ENCODE results near the gene SPECC1L.

Gene SPECC1L

DNA sequence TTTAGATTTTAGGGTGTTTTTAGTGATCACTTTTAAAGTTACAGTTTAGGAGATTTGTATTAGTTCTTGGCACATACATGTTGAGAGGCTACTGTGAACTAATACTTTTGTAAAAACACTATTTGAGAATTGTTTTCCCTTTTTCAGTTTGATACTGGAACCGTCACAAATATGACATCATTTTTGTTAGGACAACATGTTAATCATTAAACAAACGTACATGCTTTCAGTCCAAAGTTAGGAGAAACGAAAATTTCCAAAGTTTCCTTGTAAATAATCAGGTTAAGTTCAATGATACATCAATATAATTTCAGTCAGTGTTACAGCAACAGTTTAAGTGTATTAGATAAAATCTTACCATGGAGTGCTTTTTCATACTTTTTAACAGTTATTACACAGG is 53.1 kb downstream of the SPECC1L start:
- no peak for DNase-seq

DNA sequence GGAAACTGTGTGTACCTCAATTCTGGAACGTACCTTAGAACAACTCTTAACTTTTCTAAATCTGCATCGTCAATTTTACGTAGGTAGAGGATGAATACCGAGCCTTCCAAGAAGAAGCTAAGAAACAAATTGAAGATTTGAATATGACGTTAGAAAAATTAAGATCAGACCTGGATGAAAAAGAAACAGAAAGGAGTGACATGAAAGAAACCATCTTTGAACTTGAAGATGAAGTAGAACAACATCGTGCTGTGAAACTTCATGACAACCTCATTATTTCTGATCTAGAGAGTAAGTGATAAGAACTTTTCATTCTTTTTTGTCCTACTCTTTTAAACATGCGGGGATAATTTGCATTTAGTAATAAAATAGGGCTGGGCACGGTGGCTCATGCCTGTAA is 53.5 kb downstream of the SPECC1L start:
- DNase-seq: no peak

DNA sequence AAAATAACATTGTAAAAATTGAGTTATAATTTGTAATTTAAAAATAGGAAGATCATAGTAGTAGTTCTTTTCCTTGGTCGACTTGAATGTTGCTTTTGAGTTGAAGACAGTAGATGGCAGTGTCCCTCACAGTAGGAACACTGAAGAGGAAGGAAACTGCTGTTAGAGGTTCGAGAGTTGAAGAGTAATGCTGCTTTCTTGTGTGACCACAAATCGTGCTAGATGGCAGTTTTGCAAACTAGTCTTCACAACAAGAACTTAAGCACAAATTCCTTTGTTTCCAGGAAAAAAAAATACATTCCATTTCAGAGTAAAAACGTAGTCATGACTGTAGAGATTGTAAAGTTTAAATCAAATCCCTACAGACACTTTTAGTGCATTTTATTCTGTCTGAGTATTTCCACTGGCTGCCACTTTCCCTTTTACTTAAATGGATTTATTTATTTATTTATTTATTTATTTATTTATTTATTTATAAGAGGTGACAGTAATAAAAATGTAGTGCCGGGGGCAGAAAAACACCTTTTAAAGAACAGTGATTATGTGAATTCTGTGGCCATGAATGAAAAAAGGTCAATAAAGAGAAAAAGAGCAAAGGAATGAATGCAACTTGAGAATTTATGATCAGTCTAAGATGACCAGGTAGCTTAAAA is 54.6 kb downstream of the SPECC1L start:
- DNase-seq: peak in 1 of 5 experiments; percentile 89

DNA sequence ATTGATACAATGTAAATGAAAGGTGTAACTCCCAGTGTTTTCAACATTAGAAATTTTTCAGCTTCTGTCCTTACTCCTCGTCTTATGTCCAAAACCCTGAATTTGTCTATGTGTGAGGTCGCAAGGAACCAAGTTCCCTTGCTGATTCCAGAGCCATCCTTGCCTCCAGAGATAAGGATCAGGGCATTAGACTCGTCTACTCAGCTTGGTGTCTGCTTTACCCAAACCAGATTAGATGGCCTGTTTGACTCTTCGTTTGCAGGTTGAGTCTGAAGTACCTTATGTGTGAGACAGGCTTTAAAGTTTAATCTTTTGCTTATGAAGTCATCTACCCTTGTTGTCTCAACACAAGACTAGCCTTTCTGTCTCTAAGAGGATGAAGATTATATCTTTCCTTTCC is 55.6 kb downstream of the SPECC1L start:
- DNase-seq: peak in 1 of 5 experiments; percentile 25

DNA sequence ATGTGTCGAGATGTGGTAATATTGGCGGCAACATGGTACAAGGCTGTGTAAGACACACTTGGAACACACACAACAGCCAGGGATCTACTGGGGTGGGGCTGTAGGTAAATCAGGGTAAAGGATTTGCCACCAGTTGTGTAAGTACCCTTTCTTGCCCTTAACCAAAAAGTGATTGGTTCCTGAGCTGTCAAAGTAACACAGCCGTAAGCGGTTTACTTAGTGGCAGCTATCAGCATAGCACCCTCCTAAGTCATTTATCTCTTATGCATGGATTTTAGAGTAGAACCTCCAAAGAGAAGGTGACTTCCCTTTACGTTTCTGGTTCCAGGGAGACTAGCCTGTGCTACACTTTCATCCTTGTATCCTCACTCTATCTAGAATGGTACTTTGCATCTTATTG is 57.2 kb downstream of the SPECC1L start:
- DNase-seq: peak in 1 of 5 experiments; percentile 22

DNA sequence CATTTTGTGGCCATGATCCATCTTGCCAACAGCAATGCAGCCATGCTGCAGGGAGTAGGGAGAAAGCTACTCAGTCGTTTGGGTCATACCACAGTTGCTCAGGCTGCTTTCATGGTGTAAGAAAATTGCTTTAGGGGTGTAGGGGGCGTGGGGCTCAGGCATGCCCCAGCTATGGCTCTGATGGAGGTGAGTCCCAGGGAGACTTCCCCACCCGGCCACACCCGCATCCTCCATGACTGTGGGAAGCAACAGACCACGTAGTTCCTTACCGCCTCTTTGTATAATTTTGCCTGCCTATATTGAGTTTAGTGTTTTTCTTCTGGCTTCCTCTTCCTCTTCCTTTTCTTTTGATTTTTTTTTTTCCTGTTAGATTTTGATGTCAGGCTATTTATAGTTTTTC is 58.8 kb downstream of the SPECC1L start:
- DNase-seq: no peak

DNA sequence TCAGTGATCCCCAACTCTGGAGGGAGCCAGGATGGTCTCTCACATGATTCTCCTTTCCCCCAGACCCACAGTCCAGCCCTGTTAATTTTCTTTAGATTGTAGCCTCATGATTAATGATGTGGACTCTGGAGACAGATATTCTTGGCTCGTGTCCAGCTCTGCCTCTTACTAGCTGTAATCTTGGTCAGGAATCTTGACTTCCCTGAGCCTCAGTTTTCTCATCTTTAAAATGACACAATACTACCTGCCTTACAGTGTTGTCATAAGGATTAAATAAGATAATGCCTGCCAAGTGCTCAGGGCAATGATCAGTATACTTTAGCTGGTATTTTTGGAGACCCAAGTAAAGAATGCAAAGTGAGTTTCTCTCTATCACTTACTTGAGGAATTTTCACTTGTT is 60.0 kb downstream of the SPECC1L start:
- no peak for DNase-seq

DNA sequence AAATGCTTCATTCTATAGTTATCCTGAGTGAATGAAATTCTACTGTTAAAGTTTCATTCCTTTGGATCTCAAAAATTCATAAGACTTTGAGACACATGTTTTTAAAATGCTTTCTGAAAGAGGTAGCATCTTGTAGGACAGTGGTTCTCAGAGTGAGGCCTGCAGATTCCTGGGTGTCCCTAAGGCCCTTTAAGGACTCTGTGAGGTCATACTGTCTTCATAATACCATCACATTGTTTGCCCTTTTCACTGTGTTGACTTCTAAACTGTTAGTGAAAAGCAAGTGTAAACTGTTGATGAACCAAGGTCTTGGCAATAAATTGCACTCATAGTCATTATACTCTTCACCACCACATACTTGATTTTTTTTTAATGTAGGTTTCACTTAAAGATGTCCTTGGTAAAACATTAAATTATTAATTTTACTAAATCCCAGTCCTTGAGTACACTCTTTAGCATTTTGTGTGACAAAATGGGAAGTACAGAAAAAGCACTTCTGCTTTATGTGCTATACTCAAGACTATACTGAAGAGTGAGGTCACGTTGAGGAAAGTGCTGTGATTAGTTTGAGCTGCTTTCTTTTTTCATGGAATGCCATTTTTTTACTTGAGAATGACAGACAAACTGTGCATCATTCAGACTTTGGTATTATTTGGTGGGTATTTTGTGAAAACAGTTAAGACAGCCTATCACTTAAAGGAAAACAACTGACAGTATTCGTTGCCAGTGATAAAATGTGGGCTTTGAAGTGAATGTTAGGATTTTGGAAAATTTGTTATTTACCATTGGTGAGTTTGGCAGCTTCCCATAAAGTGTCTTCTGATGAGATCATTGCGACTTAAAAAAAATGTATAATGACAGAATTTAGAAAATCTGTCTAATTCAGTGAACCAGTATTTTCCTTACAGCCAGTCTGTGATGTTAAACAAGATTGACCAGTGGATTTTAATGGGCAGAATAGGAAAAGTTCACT is 61.1 kb downstream of the SPECC1L start:
- DNase-seq: no peak

DNA sequence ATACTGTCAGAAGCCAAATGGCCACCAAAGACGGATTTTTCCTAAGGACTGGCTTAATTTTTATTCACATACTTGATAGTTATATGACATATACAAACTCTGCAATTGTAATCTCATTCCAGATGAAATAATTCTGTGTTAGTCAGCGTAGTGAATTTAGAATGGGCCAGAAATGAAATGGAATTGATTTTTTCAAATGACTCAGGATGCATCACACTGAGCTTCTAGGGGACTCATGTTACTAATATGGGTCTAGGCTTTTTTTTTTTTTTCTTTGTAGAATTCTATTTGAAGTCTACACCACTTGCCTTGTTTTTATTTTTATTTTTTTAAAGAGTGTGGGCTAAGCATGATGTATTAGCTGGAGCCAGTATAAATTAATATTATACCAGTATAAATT is 62.7 kb downstream of the SPECC1L start:
- no peak for DNase-seq

DNA sequence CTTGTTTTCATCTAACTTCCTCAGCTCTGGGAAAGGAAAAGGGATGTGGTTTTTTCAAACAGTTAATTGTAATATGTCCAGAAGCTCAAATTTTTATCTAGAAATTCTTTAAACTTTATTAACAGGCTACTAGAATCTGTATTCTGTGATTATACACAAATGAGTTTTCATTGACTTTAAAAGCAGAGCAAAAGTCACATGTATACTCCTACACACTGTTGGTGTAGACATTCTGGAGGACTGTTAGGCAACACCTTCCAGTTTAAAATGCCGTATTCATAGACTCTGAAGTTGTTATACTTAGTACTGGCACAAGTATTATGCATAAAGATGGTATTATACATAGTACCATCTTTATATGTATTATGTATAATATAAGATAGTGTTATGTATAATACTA is 64.9 kb downstream of the SPECC1L start:
- DNase-seq: no peak

DNA sequence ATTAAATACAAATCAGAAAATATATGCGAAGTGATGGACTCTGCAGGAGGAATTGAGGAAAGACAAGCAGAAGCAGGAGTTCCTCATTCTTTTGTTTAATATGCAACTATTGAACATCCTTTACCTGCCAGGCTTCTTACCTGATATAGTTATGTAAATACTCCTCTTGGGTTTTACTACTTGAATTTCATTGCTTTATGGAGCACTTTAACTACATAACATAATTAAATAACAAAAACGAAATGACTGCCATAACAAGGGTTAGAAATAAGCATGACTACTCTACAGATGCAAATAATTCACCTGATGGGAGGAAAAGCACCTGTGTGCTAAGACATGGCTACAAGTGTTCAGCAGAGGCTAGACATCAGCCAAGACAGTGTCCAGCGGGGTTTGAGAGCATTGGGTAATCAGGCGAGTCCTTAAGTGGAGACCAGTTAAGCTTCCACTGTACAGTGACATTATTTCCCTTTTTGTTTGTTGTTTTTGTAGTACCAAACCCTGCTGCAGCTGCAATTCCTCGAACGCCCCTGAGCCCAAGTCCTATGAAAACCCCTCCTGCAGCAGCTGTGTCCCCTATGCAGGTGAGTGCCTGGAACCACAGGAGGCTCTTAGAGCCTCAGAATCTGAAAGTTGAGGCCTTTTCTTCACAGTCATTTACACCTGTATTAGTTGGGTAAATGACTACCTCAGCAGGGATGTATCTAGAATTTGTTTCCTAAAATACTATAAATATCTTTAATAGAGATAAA is 67.4 kb downstream of the SPECC1L start:
- no peak for DNase-seq

DNA sequence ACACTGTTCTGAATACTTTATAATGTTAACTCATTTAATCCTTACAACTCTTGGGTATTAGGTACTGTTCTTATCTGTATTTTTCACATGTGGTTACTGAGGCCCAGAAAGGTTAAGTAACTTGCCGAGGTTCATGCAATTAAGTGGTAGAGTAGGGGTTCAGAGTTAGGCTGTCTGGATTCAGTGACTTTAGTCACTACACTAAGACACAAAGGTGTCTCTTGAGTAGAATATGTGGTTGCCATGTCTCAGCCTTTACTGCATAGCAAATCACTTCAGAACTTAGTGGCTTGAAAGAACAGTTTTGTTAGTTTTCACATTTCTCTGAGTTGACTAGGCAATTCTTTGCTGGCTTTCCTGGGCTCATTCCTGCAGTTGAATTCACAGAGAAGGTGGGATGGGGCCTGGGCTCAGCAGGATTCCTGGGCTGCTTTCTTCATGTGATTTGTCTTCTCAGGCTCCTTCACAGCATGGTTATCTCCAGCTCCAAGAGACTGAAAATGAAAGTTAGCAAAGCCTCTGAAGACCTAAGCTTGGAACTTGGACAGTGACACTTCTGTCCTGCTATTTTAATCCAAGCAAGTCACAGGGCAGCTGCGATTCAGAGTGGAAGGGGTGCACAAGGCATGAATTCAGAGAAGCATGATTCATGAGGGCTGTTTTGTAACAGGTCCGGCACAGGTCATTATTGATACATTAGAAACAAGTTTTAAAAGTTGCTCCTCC is 68.3 kb downstream of the SPECC1L start:
- peak in 1 of 5 experiments; percentile 56 for DNase-seq

DNA sequence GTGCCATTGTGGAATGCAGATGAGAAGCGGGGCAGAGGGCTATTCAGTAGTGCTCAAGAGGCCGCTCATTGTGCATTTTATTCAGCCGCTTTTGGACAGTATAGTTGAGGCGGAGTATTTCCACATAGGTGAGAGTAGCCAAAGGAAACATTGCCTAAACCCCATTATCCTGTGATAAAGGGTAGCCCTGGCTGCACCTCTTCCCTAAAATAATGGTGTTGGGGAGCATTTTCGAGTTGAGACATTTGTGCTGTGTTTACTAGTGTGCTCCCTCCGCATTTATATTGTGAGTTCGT is 68.8 kb downstream of the SPECC1L start:
- no peak for DNase-seq

DNA sequence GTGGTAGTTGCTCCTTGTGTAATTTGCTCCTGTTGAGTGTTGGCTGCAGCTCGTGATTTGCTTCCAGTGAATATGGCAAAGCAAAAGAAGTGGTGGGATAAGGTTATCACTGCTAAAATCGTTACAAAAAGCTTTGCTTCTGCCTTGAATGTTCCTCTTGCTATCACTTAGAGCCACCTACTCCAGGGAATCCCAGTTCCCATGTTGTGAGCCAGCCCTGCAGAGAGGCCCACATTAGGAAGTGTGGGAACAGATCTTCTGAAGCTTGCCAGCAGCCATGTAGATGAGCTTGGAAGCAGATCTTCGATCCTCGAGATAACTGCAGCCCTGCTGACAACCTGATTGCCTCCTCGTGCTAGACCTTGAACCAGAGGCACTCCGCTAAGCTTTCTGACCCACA is 71.0 kb downstream of the SPECC1L start:
- no peak for DNase-seq

DNA sequence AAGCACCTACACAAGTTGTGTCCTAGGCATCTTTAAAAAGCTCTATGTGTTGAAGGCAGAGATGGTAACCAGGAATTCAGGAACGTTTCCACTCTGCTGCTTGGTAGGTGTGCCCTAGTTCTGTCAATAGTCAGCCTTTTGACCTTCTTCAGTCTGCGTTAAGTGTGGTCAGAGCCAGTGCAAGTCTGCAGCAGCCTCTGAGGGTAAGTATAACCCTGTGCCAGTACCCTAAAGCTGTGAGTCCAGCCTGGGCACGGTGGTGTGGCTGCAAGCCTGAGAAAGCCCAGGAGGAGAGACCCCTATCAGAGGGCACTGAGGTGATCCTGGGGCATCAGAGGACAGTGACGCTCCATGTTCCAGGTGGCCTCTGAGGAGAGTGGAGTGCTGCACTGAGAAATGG is 80.0 kb downstream of the SPECC1L start:
- DNase-seq: no peak

DNA sequence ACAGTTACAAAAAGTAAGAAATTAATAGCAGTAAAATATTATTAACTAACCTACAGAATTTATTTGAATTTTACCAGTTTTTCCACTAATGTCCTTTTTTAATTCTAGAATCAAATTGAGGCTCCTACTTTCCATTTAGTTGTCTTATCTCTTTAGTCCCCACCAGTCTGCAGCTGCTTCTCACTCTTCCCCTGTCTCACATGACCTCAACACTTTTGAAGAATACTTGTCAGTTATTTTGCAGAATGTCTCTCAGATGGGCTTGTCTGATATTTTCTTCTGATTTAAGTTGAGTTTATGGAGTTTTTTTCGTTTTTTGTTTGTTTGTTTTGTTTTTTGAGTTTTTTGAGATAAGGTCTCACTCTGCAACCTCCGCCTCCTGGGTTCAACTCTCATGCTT is 82.5 kb downstream of the SPECC1L start:
- DNase-seq: no peak

DNA sequence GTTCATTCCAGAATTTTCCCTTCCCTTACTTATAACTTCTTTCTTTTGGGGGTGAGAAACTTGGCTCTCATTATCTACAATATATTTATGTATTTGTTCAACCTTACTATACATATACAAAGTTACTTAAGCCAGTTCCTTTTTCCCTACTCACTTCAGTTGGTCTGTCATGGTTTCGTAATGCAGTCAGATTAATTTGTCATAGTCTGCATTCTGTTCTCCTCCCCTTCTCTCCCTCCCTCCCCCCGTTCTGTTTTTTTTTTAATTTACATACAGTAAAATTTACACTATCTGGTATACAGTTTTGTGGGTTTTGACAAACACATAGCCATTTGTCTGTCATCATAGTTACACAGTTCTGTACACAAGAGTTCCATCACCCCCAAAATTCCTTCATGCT is 84.9 kb downstream of the SPECC1L start:
- peak in 1 of 5 experiments; percentile 6 for DNase-seq

DNA sequence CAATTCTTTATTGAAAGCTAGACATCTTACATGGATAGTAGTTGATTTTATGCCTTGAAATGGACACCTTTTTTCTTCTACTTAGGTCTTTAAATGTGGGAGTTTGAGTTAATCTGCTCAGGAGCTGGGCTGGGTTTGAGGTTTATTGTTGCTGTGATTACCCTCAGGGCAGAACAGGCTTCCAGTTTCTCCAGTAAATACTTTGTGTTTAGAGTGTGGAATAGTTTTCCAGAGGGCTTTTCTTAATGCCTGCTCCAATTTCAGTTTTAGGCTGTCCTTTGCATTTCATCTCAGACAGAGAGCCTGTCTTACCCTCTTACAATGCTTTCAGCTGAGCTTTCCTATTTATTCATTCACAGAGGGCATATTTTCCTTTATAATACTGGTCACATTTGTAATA is 86.9 kb downstream of the SPECC1L start:
- DNase-seq: no peak

DNA sequence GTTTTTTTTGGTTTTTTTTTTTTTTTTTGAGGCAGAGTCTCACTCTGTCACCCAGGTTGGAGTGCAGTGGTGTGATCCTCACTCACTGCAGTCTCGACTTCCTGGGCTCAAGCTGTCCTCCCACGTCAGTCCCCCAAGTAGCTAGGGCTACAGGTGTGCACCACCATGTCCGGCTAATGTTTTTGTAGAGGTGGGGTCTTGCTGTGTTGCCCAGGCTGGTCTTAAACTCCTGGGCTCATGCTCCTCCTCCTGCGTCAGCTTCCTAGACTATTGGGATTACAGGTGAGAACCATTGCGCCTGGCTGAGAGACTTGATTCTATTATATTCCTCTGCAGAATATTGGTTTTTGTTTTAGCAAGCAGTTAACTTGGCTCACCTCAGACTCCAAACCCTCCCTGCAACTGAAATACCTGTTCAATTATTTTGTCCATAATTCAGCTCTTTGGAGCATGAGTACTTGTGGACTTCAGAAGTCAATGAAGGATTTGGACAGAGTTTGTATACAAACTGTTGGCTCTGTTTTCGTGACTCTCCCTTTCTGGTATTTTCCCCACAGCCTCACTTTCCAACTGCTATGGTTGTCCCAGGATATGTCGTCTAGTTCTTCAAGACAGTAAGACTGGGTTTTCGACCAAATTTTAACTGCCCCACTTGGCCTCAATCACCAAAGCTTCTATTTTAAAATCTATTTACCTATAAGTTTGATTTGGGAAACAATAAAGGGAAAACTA is 87.6 kb downstream of the SPECC1L start:
- DNase-seq: no peak

DNA sequence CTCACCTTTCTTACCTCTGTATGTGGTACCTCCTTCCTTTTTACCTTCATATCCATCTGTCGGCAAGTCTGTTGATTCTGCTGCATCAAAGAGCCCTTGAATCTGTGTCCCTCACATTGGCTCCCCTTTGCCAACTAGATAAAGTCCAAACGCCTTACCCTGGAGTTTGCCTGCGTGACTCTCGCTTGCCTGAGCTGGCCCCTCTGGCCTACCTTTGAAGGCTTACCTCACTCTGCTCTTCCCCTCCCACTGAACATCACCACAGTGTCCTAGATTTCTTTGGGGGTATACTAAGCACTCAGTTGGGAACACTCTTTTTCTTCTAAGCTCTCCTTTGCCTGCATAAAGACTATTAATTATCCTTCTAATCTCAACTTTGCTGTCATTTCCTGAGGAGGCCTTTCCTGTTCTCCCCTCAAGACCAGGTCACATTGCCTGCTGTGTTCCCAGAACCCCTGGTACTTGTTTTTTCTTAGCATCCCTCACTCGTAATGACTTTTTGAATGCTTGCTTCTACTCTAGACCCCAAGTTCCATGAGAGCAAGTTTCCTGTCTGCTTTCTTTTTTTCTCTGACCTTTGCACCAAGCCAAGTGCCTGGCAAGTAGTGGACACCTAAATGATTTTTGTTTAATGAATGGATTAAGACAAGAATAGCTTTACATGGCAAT is 89.0 kb downstream of the SPECC1L start:
- no peak for DNase-seq

DNA sequence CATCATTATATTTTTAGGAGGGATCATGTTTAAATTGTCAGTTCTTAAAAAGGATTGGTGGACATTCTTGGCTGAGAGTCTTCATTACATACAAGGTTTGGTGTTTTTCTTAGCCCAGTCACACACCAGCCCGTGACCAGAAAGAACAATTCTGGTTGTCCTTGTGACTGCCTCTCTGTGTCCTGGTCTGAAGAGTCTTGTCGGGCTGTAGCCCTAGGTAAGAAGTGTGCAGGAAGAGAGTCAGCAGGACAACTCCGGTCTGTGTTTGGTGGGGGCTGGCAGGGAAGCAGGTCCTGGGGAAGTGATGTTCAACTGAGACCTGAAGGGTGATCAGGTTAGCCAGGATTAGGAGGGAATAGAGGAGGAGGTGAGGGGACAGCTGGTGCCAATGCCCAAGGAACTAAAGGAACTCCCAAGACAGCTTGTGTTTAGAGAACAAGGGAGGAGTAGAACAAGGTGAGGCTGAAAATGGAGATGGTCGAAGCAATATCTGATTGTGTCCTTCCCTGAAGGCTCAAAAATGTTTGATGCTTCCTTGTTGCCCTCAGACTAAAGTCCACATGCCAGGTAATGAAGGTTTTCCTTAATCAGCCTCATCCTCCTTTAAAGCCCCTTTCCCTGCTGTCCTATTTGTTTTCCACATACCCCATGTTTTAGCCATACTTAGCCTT is 91.5 kb downstream of the SPECC1L start:
- DNase-seq: no peak

All from T-helper 2 cell (primary cell).